ENCODE results near the gene ACTMAP. TPM values are rescaled to one million over a fixed set of nuclear protein-coding genes. Genes with fewer than 3 reads are reported as not detected.

ACTMAP gene
- total and polyA plus RNA-seq, 9 of the 15 experiments (the other 6 are each of a cell fraction or from before 2014, with no cell fraction given) = 1.7 to 16.6 (median 4.9) TPM

DNA sequence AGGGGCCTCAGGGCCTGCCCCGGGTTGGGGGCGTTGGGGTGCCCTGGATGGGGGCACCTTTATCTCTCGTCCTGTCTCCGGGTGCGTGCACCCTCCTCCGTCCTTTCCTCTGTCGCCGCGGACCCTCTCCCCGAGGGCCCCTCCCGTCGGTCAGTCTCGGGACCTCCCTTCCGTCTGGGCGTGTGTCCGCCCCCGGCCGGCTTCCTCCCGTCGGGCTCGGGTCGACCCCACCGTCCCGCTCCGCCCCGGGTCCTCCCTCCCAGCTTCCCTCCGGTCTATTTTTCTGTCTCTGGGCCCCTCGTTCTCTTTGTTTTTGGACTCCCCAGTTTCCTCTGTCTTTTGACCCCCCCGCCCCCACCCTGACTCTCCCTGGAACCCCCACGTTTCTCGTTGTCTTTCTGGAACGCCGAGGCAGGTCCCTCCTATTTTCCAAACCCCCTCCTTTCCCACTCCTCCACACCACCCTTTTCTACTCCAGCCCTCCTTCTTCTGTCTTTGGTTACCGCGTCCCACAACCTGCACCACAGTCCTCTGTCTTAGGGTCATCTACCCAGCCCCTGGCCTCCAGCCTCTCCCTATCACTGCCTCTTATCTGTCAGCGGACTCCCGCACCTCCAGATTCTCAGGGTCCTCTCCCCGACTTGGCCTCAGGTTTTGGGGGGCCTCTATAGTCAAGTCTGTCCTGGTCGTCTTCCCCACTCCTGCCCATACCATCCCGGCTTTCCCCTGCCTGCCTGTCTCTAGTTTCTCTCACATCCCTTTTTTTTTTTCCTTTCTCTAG, 49.5 kb upstream of the ACTMAP start (continued):
- TF ChIP-seq, protein P1, sequence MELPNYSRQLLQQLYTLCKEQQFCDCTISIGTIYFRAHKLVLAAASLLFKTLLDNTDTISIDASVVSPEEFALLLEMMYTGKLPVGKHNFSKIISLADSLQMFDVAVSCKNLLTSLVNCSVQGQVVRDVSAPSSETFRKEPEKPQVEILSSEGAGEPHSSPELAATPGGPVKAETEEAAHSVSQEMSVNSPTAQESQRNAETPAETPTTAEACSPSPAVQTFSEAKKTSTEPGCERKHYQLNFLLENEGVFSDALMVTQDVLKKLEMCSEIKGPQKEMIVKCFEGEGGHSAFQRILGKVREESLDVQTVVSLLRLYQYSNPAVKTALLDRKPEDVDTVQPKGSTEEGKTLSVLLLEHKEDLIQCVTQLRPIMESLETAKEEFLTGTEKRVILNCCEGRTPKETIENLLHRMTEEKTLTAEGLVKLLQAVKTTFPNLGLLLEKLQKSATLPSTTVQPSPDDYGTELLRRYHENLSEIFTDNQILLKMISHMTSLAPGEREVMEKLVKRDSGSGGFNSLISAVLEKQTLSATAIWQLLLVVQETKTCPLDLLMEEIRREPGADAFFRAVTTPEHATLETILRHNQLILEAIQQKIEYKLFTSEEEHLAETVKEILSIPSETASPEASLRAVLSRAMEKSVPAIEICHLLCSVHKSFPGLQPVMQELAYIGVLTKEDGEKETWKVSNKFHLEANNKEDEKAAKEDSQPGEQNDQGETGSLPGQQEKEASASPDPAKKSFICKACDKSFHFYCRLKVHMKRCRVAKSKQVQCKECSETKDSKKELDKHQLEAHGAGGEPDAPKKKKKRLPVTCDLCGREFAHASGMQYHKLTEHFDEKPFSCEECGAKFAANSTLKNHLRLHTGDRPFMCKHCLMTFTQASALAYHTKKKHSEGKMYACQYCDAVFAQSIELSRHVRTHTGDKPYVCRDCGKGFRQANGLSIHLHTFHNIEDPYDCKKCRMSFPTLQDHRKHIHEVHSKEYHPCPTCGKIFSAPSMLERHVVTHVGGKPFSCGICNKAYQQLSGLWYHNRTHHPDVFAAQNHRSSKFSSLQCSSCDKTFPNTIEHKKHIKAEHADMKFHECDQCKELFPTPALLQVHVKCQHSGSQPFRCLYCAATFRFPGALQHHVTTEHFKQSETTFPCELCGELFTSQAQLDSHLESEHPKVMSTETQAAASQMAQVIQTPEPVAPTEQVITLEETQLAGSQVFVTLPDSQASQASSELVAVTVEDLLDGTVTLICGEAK (IDR thresholded peaks at IDR 0.05) = 0 out of 2 replicates have a peak, but pooled peaks have one; percentile 25
- TF ChIP-seq, protein P1 (CRISPR knock-in tag; IDR thresholded peaks at IDR 0.05) = no peak
- TF ChIP-seq CEBPB (tag; IDR thresholded peaks at IDR 0.05) = no peak
- TF ChIP-seq GABPA (tag; conservative IDR thresholded peaks at IDR 0.05; ENCODE audit: low read depth) = no peak; the same call in 1 of the 2 replicates
- TF ChIP-seq MCM5 (IDR thresholded peaks at IDR 0.05; ENCODE audit: low read depth) = no peak
- TF ChIP-seq ZNF354B (CRISPR knock-in tag; IDR thresholded peaks at IDR 0.05) = no peak
- TF ChIP-seq POLR2A (conservative IDR thresholded peaks at IDR 0.05) = peak; percentile 25; the same call in 1 of the 2 replicates
- TF ChIP-seq, protein P2, sequence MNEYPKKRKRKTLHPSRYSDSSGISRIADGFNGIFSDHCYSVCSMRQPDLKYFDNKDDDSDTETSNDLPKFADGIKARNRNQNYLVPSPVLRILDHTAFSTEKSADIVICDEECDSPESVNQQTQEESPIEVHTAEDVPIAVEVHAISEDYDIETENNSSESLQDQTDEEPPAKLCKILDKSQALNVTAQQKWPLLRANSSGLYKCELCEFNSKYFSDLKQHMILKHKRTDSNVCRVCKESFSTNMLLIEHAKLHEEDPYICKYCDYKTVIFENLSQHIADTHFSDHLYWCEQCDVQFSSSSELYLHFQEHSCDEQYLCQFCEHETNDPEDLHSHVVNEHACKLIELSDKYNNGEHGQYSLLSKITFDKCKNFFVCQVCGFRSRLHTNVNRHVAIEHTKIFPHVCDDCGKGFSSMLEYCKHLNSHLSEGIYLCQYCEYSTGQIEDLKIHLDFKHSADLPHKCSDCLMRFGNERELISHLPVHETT (CRISPR knock-in tag; conservative IDR thresholded peaks at IDR 0.05 in 1 of 2, IDR thresholded peaks at IDR 0.05 in 1 of 2) = peak in 1 of 2 experiments; percentile 71; a peak in 2 of 4 replicates
- TF ChIP-seq SMARCA4 (IDR thresholded peaks at IDR 0.05) = 0 out of 2 replicates have a peak, but pooled peaks have one; percentile 20
- no peak for TF ChIP-seq MYNN (IDR thresholded peaks at IDR 0.05)
- no peak for TF ChIP-seq MYNN (CRISPR knock-in tag; IDR thresholded peaks at IDR 0.05)
- 0 out of 2 replicates have a peak, but pooled peaks have one; percentile 29 for TF ChIP-seq CBX1 (IDR thresholded peaks at IDR 0.05; ENCODE audit: low read depth)
- no peak for TF ChIP-seq ZBTB1 (CRISPR knock-in tag; IDR thresholded peaks at IDR 0.05; ENCODE audit: borderline replicate concordance, low read depth)
- no peak for TF ChIP-seq XRCC3 (IDR thresholded peaks at IDR 0.05)
- TF ChIP-seq SIRT6 (IDR thresholded peaks at IDR 0.05; ENCODE audit: low read depth, low read length) = no peak
- TF ChIP-seq, protein P3, sequence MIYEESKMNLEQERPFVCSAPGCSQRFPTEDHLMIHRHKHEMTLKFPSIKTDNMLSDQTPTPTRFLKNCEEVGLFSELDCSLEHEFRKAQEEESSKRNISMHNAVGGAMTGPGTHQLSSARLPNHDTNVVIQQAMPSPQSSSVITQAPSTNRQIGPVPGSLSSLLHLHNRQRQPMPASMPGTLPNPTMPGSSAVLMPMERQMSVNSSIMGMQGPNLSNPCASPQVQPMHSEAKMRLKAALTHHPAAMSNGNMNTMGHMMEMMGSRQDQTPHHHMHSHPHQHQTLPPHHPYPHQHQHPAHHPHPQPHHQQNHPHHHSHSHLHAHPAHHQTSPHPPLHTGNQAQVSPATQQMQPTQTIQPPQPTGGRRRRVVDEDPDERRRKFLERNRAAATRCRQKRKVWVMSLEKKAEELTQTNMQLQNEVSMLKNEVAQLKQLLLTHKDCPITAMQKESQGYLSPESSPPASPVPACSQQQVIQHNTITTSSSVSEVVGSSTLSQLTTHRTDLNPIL (CRISPR knock-in tag; IDR thresholded peaks at IDR 0.05) = no peak

All from K562 (cell line).